ENCODE results near the gene GALNT2.

Gene GALNT2

DNA sequence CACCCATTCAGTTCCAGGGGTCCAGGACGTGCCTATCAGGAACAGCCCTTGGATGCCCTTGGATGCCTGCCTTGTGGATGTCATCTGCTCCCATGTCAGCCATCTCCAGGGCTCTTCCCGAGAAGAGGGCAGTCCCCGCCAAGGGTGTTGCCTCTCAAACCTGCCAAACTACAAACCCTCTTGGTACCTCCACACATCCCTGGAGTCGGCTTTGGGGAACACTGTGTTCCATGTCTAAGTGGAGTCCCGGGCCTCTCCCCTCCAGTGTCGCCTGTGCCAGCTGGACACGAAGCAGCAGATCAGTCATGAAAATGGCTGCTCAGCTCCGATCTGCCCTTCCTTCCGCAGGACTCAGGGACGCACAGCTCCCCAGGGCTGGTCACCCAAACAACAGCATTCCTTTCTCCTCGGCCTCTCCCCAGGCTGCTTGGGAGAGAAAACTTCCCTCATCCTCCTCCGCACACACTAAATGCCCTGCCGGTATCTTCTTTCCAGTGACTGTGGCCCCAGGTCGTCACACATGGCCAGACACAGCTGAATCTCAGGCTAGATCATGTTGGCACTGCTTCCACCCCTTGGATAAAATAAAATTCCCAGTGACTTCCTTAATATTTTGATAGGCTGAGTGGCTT lies 53.4 kb downstream of the GALNT2 start:
- no peak for TF ChIP-seq POLR2AphosphoS5 (IDR thresholded peaks at IDR 0.05; ENCODE audit: low read depth, low read length)
- TF ChIP-seq FOXP2 (optimal IDR thresholded peaks at IDR 0.05; ENCODE audit: borderline replicate concordance, extremely low read depth, extremely low read length, insufficient read depth): no peak
- TF ChIP-seq TAF1 (IDR thresholded peaks at IDR 0.05; ENCODE audit: borderline replicate concordance, insufficient read depth, low read length): no peak
- TF ChIP-seq SIN3A (IDR thresholded peaks at IDR 0.05; ENCODE audit: borderline replicate concordance, insufficient read depth, low read length): no peak
- TF ChIP-seq, protein P1, sequence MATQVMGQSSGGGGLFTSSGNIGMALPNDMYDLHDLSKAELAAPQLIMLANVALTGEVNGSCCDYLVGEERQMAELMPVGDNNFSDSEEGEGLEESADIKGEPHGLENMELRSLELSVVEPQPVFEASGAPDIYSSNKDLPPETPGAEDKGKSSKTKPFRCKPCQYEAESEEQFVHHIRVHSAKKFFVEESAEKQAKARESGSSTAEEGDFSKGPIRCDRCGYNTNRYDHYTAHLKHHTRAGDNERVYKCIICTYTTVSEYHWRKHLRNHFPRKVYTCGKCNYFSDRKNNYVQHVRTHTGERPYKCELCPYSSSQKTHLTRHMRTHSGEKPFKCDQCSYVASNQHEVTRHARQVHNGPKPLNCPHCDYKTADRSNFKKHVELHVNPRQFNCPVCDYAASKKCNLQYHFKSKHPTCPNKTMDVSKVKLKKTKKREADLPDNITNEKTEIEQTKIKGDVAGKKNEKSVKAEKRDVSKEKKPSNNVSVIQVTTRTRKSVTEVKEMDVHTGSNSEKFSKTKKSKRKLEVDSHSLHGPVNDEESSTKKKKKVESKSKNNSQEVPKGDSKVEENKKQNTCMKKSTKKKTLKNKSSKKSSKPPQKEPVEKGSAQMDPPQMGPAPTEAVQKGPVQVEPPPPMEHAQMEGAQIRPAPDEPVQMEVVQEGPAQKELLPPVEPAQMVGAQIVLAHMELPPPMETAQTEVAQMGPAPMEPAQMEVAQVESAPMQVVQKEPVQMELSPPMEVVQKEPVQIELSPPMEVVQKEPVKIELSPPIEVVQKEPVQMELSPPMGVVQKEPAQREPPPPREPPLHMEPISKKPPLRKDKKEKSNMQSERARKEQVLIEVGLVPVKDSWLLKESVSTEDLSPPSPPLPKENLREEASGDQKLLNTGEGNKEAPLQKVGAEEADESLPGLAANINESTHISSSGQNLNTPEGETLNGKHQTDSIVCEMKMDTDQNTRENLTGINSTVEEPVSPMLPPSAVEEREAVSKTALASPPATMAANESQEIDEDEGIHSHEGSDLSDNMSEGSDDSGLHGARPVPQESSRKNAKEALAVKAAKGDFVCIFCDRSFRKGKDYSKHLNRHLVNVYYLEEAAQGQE (IDR thresholded peaks at IDR 0.05; ENCODE audit: insufficient read depth in 1 of 2, low read depth in 2 of 2, low read length in 2 of 2): no peak

DNA sequence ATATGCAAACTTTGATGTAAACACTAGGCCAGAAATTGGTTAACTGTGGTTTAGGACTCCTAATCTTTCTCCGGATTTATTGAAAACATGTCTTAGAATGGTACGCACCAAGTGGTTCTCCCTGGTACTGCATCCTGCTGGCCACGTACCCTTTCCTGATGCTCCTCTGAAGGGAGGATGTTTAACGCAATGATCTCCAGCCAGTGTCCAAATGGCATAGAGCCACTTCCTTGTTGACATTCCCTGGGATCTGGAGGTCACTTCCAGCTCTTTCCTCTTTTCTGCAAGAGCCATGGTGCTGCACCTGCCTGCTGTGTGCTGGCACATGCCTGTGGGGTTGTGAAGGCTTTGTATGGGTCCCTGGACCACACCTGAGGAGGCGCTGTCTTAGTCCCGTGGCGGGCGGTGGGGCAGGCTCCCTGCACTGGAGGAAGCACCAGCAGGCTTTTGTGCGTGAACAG lies 53.9 kb downstream of the GALNT2 start:
- TF ChIP-seq TAF1 (IDR thresholded peaks at IDR 0.05; ENCODE audit: borderline replicate concordance, insufficient read depth, low read length) (no peak), SIN3A (IDR thresholded peaks at IDR 0.05; ENCODE audit: borderline replicate concordance, insufficient read depth, low read length) (no peak), FOXP2 (optimal IDR thresholded peaks at IDR 0.05; ENCODE audit: borderline replicate concordance, extremely low read depth, extremely low read length, insufficient read depth) (peak; percentile 82), POLR2AphosphoS5 (IDR thresholded peaks at IDR 0.05; ENCODE audit: low read depth, low read length) (no peak)
- TF ChIP-seq, protein P1 (IDR thresholded peaks at IDR 0.05; ENCODE audit: insufficient read depth in 1 of 2, low read depth in 2 of 2, low read length in 2 of 2): no peak

DNA sequence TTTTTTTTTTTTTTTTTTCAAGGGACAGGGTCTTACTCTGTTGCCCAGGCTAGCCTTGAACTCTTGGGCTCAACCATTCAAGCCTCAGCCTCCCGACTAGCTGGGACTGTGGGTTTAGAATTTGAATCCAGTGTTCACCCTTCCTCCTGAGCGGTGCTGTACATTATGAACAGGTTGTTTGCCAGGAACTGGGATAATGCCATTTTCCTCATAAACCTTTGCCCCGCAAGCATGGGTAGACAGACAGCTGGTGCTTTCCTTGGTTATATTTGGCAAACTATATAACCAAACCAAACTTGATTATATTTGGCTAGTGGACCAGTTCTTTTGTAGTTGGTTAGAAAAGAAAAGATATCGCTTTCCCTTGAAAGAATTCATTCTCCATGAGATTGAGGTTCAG lies 54.9 kb downstream of the GALNT2 start:
- TF ChIP-seq POLR2AphosphoS5 (IDR thresholded peaks at IDR 0.05; ENCODE audit: low read depth, low read length) (no peak), SIN3A (IDR thresholded peaks at IDR 0.05; ENCODE audit: borderline replicate concordance, insufficient read depth, low read length) (no peak), FOXP2 (optimal IDR thresholded peaks at IDR 0.05; ENCODE audit: borderline replicate concordance, extremely low read depth, extremely low read length, insufficient read depth) (no peak), TAF1 (IDR thresholded peaks at IDR 0.05; ENCODE audit: borderline replicate concordance, insufficient read depth, low read length) (no peak)
- TF ChIP-seq, protein P1 (IDR thresholded peaks at IDR 0.05; ENCODE audit: insufficient read depth in 1 of 2, low read depth in 2 of 2, low read length in 2 of 2): no peak

DNA sequence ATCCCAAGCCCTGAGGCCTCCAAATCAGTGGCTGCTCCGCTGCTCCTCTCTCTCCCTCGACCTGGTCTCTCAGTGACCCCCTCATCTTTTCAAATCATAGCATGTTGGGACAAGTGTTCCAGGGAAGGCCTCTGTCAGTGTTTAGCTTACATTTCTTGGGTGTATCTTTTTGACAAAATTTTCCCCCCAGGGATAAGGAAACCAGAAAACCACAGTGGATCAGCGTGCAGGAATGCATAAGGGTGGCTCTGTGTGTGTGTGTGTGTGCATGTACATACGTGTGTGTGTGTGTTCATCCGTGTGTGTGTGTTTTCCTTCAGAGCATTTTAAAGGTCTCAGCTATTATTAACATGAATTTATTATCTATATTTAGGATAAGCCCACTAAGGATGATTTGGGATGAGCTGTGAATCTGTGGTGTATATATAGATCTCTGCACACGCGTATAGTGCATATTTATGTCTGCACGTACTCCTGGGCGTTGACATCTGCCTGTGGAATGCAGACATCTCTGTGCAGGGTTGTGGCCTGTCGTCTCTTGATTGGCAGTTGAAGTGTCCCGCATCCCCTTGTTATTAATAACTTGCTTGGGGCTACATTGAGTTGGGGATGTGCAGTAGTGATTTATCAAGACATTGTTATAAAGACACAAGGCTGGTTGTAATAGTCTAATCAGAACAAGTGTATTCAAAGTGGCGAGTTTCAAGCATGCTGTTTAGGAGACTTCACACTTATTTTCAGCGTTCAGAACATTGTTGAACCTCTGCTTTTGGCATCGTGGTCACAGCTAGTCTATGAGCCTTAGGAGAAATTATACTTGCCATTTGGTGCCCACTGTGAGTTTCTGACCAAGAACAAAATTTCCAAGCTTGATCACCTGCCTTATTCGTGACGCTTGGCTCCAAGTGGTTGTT lies 55.6 kb downstream of the GALNT2 start:
- TF ChIP-seq FOXP2 (optimal IDR thresholded peaks at IDR 0.05; ENCODE audit: borderline replicate concordance, extremely low read depth, extremely low read length, insufficient read depth) (no peak), TAF1 (IDR thresholded peaks at IDR 0.05; ENCODE audit: borderline replicate concordance, insufficient read depth, low read length) (no peak), POLR2AphosphoS5 (IDR thresholded peaks at IDR 0.05; ENCODE audit: low read depth, low read length) (no peak), SIN3A (IDR thresholded peaks at IDR 0.05; ENCODE audit: borderline replicate concordance, insufficient read depth, low read length) (no peak)
- TF ChIP-seq, protein P1 (IDR thresholded peaks at IDR 0.05; ENCODE audit: insufficient read depth in 1 of 2, low read depth in 2 of 2, low read length in 2 of 2): no peak
